Spleen (tissue), 11 donors: ENCODE results near the gene PCCA. TPM values are rescaled to one million over a fixed set of nuclear protein-coding genes. Genes with fewer than 3 reads are reported as not detected.

Experiments used
- DNase-seq: peaks from one replicate; pipeline ENCODE4 v3.0.0-alpha.2; 2020
- H3K27ac ChIP-seq, 8 donors: fragments of 200-600 bp; sonication (generic) in 7 of 8; 1 replicate in 4 of 8; 2 replicates in 4 of 8; pipeline versions ENCODE4 v1.5.0 to v1.8.0; 2016 to 2021; ENCODE audit warnings: inconsistent platforms in 4 of 8, mild to moderate bottlenecking in 4 of 8, moderate library complexity in 1 of 8
- H3K27me3 ChIP-seq, 7 donors: fragments of 200-600 bp; sonication (generic) in 6 of 7; replicated peaks in 1 of 7; 1 replicate in 4 of 7; 2 replicates in 3 of 7; pipeline versions ENCODE4 v1.5.0 to v1.8.0; 2016 to 2021; ENCODE audit warnings: inconsistent platforms in 3 of 7, mild to moderate bottlenecking in 1 of 7
- H3K36me3 ChIP-seq, 6 donors: fragments of 200-600 bp; sonication (generic) in 5 of 6; 1 replicate in 4 of 6; 2 replicates in 2 of 6; pipeline versions ENCODE4 v1.5.0 to v1.8.0; 2016 to 2021; ENCODE audit warnings: inconsistent platforms in 2 of 6
- H3K4me1 ChIP-seq, 6 donors: fragments of 200-600 bp; sonication (generic) in 5 of 6; 1 replicate in 3 of 6; 2 replicates in 3 of 6; pipeline versions ENCODE4 v1.5.0 to v1.8.0; 2016 to 2021; ENCODE audit warnings: inconsistent platforms in 3 of 6
- H3K4me3 ChIP-seq, 8 donors: fragments of 200-600 bp; sonication (generic) in 7 of 8; 1 replicate in 4 of 8; 2 replicates in 4 of 8; pipeline versions ENCODE4 v1.5.0 to v1.8.0; 2016 to 2021; ENCODE audit warnings: inconsistent platforms in 4 of 8, mild to moderate bottlenecking in 4 of 8, moderate library complexity in 2 of 8
- H3K9me3 ChIP-seq, 8 donors: fragments of 200-600 bp; sonication (generic) in 7 of 8; 1 replicate in 4 of 8; 2 replicates in 4 of 8; pipeline versions ENCODE4 v1.5.0 to v1.8.0; 2016 to 2021; ENCODE audit warnings: inconsistent platforms in 4 of 8
- CTCF ChIP-seq, 11 experiments: fragments of 200-600 bp in 7 of 11; fragments of 450-650 bp in 4 of 11; sonication (generic) in 4 of 11; IDR thresholded peaks in 8 of 11; conservative IDR thresholded peaks in 3 of 11; 1 replicate in 7 of 11; 2 replicates in 4 of 11; pipeline versions ENCODE4 v1.4.0 to v1.8.0; 2016 to 2021; ENCODE audit warnings: antibody characterized with exemption in 11 of 11, inconsistent platforms in 4 of 11, mild to moderate bottlenecking in 1 of 11
- POLR2A ChIP-seq, 3 donors: fragments of 450-650 bp; IDR thresholded peaks; one replicate each; pipeline ENCODE4 v1.5.1; 2017; ENCODE audit warnings: antibody characterized with exemption in 3 of 3, mild to moderate bottlenecking in 1 of 3
- POLR2AphosphoS5 ChIP-seq, 3 donors: sonication (generic); formaldehyde crosslinking; IDR thresholded peaks; one replicate each; pipeline ENCODE4 v1.5.1; 2017; ENCODE audit warnings: antibody characterized with exemption in 3 of 3
- WGBS, 5 donors: extraction: QIAGEN DNeasy Blood & Tissue Kit in 3 of 5; methylation state at CpG; one replicate each; pipeline versions ENCODE4 v1.1.5 to v1.1.7; 2013 to 2018; 5-methylcytosine and 5-hydroxymethylcytosine counted together
- intact Hi-C: fragments of 100-400 bp; cut with DNase I; formaldehyde crosslinking; loops from one replicate; pipeline ENCODE4 v1.15.0; 2023; ENCODE audit warnings: low total_unique reads
- polyA plus RNA-seq, 3 donors: library from polyadenylated mRNA; stranded (reverse); fragments of 200-250 nt; gene quantifications; one replicate each; pipeline ENCODE4 v1.2.1, GENCODE V29; 2013
- total RNA-seq, 7 donors: library from RNA; depleted of rRNA in 3 of 7; stranded (reverse); fragments of >200 nt in 3 of 7; fragmentation: NEBNext Ultra II Directional in 4 of 7; extraction: Animal tissue kit (Norgen Biotek cat#: 25700) in 4 of 7; gene quantifications; one replicate each; pipeline versions ENCODE4 v1.1.0 to v1.2.1, GENCODE V29; 2016 to 2021
- donor health status: healthy with polysubstance abuse.
- donor health status: DM: no; HTN: no; CAD: no; lungs with moderate emphysema.
- donor health status: DM: no; HTN: no; CAD: no.
- donor health status: Bipolar disorder and iron deficiency.
- donor health status: healthy.
- donor health status: DM: no; HTN: no; CAD: no.
- donor health status: DM: yes; HTN: yes; CAD: no.

Gene PCCA
- total and polyA plus RNA-seq, 10 donors: 9.3 to 54.9 (median 43.9) TPM

GRCh38 chr13:100529666-100530377 is 440.9 kb downstream of the PCCA start:
- Histone ChIP-seq H3K4me1 (no peaks in the 10 kb centered on the region), H3K36me3 (peaks cover 0 to 74% (median 16%) of the 10 kb centered on the region in 6 donors), H3K4me3 (no peak overlapping the region), H3K9me3 (peaks cover 0 to 5% (median 0%) of the 10 kb centered on the region in 8 donors), H3K27me3 (no peaks in the 10 kb centered on the region), H3K27ac (no peak overlapping the region)
- peak in 1 of 3 donors; percentile 13 for TF ChIP-seq POLR2AphosphoS5 (IDR thresholded peaks at IDR 0.05)
- TF ChIP-seq POLR2A (IDR thresholded peaks at IDR 0.05): no peak
- TF ChIP-seq CTCF (IDR thresholded peaks at IDR 0.05 in 8 of 11, conservative IDR thresholded peaks at IDR 0.05 in 3 of 11): no peak
- 94 to 98% (median 95%) methylated on average over 12 to 15 of the region's 15 CpGs for whole genome bisulfite sequencing, 5 donors
- no peak for DNase-seq
- intact Hi-C loops: no loop called here

- 78 to 86% (median 81%) methylated on average over 9 to 11 of the region's 11 CpGs for WGBS, 5 donors
- Histone ChIP-seq H3K9me3 (peaks cover 0 to 5% (median 0%) of the 10 kb centered on the region in 8 donors), H3K27me3 (no peaks in the 10 kb centered on the region), H3K27ac (peak overlapping the region in 1 of 8 donors; percentile 6), H3K4me3 (no peak overlapping the region), H3K4me1 (no peaks in the 10 kb centered on the region), H3K36me3 (peaks cover 0 to 69% (median 16%) of the 10 kb centered on the region in 6 donors)
- intact Hi-C loops: no loop called here
- peak in 1 of 3 donors; percentile 53 for TF ChIP-seq POLR2AphosphoS5 (IDR thresholded peaks at IDR 0.05)
- no peak for TF ChIP-seq CTCF (IDR thresholded peaks at IDR 0.05 in 8 of 11, conservative IDR thresholded peaks at IDR 0.05 in 3 of 11)
- no peak for DNase-seq
Measured at GRCh38 chr13:100530671-100531213, 441.8 kb downstream of the PCCA start.

- intact Hi-C loops: no loop called here
- no peak overlapping the region for H3K4me3 ChIP-seq
- H3K4me1 ChIP-seq: no peaks in the 10 kb centered on the region
- no peak for DNase-seq
- H3K27ac ChIP-seq: no peak overlapping the region
- no peaks in the 10 kb centered on the region for H3K27me3 ChIP-seq
- WGBS, 5 donors: 95 to 98% (median 97%) methylated on average over 47 to 60 of the region's 60 CpGs
- TF ChIP-seq POLR2AphosphoS5 (IDR thresholded peaks at IDR 0.05): peak in 1 of 3 donors; percentile 19
- TF ChIP-seq CTCF (IDR thresholded peaks at IDR 0.05 in 8 of 11, conservative IDR thresholded peaks at IDR 0.05 in 3 of 11): no peak
- H3K36me3 ChIP-seq: peaks cover 0 to 60% (median 12%) of the 10 kb centered on the region in 6 donors
- H3K9me3 ChIP-seq: peaks cover 0 to 5% (median 0%) of the 10 kb centered on the region in 8 donors
Measured at GRCh38 chr13:100532090-100532766, 443.3 kb downstream of the PCCA start.
